ENCODE data around the gene PDE4B. TPM values are rescaled to one million over a fixed set of nuclear protein-coding genes. Genes with fewer than 3 reads are reported as not detected.
"Not testable (repeated sequence)": the region's sequence is repeated elsewhere in the genome, so short reads cannot be mapped to it uniquely, and the experiment has no call there.

PDE4B gene
- total RNA-seq, 2 donors from 2014 or later: 14.0 to 17.1 TPM

DNA sequence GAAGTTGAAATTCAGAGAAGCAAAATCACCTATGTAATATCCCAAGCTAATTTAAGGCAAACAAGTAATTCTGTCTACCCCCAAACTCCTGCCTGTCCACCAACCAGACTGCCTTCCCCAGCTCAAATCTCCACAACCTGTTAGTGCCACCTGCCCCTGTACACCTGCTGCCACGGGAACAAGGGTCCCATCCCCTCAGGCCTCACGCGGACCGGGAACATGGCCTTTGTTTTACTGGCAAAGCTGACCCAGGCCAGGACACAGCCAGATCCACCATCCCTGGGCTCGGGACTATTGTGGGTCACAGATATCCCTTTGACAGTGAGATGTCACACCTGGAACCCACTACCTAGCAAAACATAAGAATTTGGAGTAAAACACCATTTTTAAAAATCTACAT, 601.9 kb downstream of the PDE4B start:
- DNase-seq (ENCODE audit: low spot score): no peak
- intact Hi-C loops (cut with DNase I): loop anchor here in 1 of 2 donors (10.0 kb wide), 1 partner anchor 50 kb away; no protein-coding TSS in a partner anchor

DNA sequence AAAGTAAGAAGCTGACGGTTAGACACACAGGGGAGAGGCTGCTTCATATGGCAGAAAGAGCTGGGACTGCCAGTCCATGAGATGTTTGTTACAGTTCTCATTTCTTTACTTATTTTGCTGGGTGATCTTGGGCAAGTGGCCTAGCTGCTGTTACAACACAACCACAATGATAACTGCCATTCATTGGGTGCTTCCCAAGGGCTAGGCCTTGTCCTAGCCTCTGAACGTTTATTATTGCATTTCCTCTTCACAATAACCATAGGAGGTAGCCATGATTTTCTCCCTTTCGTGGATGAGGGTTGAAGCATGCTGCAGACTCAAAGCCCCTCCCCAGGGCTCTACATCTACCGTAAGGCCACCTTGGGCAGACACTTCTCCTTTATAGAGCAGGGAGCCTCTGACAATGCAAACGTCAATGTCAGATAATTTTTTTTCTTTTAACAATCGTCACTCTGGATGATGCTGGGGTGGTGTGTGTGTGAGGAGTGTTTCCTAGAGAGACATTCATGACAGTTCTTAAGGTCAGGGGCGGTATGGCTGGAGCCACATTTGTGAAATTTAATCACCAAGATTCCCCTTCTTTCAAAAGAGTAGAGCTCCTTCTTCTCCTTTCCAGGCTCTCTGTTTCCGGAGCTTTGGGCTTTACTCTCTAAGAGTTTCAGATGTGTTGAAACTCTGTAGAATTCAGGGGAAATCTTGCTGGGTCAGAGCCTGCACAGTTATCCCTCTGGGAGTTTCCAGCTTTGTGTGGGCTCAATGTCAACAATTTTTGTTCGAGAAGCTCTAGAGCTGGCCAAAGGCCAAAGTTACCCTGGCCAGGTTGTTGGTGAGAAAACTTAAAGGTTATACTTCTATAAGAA, 602.7 kb downstream of the PDE4B start:
- intact Hi-C loops (cut with DNase I): loop anchor here in 1 of 2 donors (10.0 kb wide), 1 partner anchor 49 kb away; no protein-coding TSS in a partner anchor
- no peak for DNase-seq (ENCODE audit: low spot score)

DNA sequence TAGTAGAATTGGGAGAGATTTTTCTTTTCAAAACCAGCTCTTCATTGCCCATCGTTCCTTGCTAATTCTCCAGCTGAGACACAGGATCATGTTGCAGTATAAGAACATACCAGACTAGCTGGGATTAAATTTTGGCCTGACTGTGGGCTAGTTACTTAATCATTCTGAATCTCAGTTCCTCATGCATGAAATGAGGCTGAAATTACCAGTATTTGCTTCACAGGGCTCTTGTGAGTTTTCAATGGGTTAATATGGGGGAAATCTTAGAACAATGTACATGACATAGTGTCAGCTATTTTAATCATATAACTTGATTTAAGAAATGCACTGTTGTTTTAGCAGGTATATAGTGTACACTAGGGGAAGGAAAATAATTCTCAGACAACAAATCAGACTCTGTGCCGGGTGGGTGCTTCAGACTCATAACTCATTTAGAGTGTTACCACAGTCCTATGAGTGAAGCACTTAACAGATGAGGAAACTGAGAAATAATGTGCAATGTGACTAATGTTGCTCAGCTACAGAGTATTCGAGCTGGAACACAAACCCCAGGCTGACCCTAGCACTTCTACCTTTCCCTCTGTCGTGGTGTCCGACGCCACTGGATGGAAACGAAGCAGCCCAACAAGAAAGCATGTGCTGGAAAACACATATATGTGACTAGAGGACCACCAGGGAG, 603.7 kb downstream of the PDE4B start:
- intact Hi-C loops (cut with DNase I): loop anchor here in 1 of 2 donors (10.0 kb wide), 1 partner anchor 48 kb away; no protein-coding TSS in a partner anchor
- DNase-seq (ENCODE audit: low spot score): no peak

DNA sequence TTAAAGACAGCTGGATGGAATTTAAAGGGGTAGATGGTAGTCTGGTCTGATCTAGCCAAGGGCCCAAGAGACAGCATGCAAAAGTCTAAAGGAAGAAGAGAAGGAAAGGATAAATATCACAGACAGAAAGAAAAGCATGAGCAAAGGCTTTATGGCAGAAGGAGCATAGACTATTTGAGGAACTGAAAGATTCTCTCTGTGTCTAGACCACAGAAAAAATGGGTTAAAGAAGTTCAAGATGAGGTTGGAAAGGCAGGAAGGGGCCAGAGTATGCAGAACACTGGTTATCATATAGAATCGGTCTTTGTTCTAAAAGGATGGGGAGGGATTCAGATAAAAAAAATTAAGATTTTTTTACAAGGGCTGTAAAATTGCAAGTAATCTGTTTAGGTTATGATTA, 604.5 kb downstream of the PDE4B start:
- intact Hi-C loops (cut with DNase I): loop anchor here in 1 of 2 donors (10.0 kb wide), 1 partner anchor 48 kb away; no protein-coding TSS in a partner anchor
- DNase-seq (ENCODE audit: low spot score): no peak

DNA sequence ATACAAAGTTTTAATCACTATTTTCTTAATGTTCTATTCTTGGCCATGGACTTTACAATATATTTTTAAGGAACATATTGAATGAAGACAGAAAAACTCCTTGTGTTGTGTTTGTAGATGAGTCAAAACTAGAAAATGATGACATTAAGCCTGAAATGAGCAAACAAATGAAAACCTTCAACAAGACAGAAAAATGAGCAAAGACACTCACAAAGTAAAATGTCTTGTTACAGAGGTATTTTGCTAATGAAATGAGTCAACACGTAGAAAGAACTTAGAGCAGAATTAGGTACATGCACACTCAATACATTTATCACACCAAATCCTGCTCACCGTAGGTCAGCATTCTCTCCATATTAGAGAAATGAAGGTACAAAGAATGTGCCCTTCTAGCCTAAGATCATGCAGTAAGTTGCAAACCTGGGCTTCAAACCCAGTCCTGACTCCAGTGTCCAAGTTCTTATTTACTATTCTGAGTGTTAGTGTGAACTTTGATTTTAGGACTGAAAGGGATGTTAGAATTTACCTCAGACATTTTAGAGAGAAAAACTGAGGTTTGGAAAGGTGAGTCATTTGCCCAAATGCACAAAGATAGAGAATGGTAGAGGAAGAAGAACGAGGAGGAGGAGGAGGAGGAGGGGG, 607.3 kb downstream of the PDE4B start:
- intact Hi-C loops (cut with DNase I): loop anchor here in 1 of 2 donors (10.0 kb wide), 1 partner anchor 45 kb away; no protein-coding TSS in a partner anchor
- no peak for DNase-seq (ENCODE audit: low spot score)

DNA sequence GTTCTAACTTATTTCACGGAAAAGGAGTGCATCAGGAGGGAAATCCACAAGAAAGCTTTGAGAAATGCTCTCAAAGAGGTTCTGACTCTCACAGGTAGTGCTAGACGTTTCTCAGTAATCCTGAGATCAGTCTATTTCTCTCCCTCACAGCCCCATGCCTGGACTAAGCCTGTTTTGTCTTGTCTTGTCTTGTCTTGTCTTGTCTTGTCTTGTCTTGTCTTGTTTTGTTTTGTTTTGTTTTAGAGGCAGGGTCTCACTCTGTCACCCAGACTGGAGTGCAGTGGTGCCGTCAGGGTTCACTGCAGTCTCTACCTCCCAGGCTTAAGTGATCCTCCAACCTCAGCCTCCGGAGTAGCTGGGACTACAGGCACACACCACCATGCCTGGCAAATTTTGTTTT, 608.0 kb downstream of the PDE4B start:
- intact Hi-C loops (cut with DNase I): no loop called here
- no peak for DNase-seq (ENCODE audit: low spot score)

DNA sequence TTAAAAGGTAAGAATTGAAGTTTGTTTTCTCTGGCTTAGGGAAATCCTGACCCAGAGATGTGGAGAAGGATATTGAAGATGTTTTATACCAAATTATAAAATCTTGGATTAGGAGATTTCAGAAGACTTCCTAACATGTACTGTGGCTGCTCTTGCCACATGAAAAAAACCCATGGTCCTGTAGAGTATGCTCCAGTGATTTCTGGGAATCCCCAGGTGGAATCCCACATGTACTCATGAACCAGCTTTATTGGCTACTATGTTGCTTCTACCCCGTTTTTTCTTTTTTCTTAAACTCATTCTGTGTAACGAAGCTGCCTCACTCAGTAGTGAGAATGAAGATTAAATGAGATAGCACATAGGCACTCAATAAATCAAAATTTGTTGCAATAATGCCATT, 608.5 kb downstream of the PDE4B start:
- intact Hi-C loops (cut with DNase I): no loop called here
- DNase-seq (ENCODE audit: low spot score): no peak

DNA sequence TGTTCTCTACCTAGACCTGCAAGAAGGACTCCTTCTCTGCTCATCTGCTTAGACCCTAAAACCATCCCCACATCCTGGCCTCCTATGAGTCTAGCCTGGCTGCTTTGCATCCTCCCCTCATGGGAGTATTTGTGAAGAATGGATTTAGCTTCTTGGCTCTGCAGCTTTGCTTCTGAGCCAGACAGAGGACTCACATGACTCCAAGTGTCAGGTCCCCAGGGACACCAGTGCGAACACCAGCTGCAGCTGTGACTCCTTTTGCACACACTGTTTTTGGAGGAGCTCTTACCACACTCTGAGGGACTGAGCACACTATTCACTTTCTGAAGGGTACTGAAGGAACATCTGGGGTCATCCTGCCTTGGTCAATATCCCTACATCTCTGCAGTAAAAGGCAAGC, 609.5 kb downstream of the PDE4B start:
- intact Hi-C loops (cut with DNase I): no loop called here
- peak; percentile 88 for DNase-seq (ENCODE audit: low spot score)

DNA sequence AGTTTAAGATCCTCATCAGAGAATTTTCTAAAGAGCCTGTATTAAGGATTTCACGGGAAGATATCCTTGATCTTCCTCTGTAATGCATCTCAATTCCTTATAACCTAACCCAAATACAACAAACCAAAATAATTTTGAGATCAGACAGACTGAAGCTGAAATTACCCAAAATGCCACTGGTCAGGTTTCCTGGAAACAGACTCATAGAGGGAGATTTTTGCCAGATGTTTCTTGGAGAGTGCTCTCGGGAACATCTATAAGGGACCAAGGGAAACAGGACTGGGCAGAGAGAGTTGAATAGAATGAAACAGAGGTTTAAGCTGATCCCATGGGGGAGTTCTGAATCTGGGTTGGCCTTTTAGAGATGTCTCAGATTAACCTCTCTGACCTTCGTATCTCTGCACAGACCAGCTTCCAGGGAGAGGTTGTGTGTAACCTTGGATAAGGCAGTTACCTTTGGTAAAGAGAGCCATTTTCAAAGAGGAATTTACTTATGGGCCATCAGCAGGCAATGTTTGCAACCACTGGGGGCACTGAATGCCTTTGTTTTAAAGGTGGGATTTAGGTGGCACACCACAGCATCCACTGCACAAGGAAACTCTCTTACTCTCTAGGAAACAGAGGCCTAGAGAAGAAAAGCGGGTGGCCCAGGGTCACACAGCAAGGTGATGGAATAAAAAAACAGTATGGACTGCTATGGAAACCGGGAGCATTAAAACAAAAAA, 610.5 kb downstream of the PDE4B start:
- DNase-seq (ENCODE audit: low spot score): no peak
- intact Hi-C loops (cut with DNase I): no loop called here

DNA sequence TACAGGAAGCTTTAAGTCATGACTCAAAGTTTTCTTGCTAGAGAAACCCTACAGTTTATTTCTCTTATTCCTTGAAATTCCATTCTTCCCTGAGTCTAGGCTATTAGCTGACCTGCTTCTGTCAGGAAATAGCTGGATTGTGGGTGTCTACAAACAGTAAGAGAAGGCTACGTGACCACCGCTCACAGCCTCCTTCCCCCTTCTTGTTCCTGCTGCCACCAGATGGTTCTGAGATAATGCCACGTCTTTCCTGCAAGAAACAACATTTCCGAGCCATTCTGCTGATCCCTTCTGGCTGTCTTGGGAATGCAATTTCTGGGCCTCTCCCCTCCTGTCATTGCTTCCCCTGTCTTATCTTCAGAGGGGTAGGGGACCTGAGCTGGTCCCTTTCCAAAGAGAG, 612.4 kb downstream of the PDE4B start:
- DNase-seq (ENCODE audit: low spot score): no peak
- intact Hi-C loops (cut with DNase I): no loop called here

DNA sequence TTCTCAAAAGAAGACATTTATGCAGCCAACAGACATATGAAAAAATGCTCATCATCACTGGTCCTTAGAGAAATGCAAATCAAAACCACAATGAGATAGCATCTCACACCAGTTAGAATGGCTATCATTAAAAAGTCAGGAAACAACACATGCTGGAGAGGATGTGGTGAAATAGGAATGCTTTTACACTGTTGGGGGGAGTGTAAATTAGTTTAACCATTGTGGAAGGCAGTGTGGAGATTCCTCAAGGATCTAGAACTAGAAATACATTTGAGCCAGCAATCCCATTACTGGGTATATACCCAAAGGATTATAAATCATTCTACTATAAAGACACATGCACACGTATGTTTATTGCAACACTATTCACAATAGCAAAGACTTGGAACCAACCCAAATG, 618.8 kb downstream of the PDE4B start:
- intact Hi-C loops (cut with DNase I); DNase-seq (ENCODE audit: low spot score): not testable (repeated sequence)

DNA sequence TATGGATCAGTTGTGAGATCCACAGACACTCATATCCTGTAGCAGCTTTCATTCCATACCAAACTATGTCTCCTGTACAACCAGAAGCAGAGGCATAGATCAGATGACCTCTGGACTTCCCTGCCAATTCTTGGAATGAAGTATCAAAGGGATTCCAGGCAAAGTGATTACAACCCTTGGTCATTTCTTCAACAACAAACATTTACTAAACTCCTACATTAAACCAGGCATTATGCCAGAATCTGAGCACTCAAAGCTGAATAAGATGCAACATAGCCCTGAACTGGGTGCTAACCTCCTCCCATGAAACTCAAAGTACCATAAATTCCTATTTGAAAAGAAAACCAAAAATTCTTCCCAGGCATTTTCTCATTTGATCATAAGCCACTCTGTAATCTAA, 620.0 kb downstream of the PDE4B start:
- intact Hi-C loops (cut with DNase I): no loop called here
- no peak for DNase-seq (ENCODE audit: low spot score)

DNA sequence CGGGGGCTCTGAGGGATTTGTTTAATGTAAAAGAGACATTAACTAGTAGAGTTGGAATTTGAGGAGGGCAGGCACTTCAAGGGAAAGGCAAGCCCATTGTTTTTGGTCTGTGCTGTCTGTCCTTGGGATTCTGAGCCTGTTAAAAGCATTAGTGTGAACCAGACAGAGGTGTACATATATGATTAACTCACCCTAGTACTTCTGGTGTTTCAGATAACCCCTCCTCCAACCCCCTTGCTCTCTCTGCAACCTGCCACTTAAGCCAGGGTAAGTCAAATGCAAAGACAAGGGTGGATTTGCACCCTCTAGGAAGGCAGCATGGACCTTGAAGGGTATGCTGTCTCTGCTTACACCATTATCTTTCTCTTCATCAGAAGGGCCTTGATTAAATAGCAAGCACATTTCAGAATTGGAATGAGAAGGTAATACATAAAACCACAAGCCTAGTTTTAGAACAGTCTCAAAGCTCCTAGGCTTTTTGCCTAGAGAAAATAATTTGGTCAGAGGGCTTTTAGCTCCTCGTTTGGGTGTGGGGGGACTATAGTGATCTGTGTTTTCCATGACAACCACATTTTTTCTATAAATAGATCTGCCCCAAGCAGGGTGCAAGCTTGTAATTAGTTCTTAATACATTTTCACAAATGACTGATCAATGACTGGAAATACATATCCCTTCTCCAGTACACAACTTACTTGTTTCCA, 620.6 kb downstream of the PDE4B start:
- intact Hi-C loops (cut with DNase I): no loop called here
- no peak for DNase-seq (ENCODE audit: low spot score)

DNA sequence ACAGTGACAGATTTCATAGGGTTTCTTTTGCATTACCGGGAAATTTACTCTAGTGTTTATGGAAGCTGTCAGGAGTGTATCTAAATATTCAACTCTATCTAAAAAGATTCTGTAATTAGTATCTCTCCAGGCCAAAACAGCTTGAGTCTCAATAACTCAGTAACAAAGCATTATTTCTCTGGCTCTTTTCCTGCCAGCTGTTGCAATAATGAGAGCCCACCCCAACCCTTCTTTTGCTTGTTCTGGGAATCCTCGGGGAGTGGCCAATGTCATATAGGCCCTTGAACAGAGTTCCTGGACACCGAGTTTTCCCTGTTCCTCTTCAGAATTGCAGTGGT, 621.1 kb downstream of the PDE4B start:
- DNase-seq (ENCODE audit: low spot score): no peak
- intact Hi-C loops (cut with DNase I): no loop called here

DNA sequence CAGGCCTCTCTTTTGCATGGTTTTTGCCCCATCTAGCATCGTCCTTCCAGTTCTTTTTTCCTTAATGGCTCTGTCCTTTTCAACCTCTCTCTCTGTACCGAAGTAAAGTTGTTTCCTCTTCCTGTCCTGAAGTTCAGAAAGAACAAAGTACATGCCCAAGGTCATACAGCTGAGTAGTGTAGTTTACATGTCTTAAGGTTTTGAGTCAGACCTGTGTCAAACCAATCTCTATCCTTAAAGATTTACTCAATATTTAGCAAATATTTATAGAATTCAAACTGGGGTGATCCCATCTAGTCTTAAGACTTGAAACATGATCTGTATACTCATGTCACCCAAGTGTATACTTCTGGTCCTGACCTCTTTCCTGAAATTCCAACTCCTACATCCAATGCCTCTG, 622.6 kb downstream of the PDE4B start:
- intact Hi-C loops (cut with DNase I): no loop called here
- no peak for DNase-seq (ENCODE audit: low spot score)

DNA sequence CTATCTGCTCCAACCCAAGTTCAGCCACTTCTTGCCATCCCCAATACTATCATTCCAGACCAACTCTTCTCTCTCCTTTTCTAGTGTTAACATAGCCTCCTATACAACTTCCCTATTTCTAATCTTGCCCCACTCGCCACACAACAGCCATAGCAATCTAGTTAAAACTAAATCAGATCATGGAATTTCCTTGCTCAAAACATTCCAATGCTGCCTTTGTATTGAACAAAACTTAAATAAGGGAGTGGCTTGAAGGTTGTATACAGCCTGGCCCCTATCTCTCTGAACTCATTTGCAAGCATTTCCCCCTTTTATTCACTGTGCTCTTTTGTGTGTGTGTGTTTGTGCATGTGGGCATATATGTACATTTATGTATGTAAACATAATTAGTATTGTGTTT, 623.2 kb downstream of the PDE4B start:
- DNase-seq (ENCODE audit: low spot score): no peak
- intact Hi-C loops (cut with DNase I): no loop called here

DNA sequence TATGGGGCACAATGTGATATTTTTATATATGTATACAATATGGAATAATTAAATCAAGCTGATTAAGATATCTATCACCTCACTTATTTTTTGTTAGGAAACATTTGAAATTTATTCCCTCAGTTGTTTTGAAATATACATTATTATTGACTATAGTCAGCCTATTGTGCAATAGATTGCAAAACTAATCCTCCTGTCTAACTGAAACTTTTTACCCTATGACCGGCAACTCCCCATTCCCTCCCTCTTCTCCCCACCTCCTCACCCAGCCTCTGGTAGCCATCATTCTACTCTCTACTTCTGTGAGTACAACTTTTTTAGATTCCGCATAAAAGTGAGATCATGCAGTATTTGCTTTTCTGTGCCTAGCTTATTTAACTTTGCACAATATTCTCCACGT, 623.6 kb downstream of the PDE4B start:
- DNase-seq (ENCODE audit: low spot score): no peak
- intact Hi-C loops (cut with DNase I): no loop called here

DNA sequence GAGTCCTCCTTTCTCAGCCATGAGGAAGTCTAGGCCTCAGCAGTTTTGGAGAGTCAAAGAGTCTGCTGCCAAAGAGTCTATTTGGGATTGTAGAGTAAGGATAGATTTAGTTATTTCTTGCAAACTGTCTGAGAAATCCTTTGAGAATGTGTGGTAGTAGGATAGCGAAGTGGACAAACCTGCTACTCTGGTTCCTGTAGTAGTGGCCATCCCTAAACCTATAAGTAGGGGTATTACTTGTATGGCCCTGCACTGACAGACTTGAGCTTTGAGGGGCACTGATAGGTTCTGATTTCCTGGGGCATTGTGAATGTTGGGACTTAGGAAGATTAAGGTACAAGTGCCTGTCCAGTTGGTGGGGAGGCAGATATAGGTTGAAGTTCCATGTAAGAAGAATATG, 625.3 kb downstream of the PDE4B start:
- no peak for DNase-seq (ENCODE audit: low spot score)
- intact Hi-C loops (cut with DNase I): no loop called here

DNA sequence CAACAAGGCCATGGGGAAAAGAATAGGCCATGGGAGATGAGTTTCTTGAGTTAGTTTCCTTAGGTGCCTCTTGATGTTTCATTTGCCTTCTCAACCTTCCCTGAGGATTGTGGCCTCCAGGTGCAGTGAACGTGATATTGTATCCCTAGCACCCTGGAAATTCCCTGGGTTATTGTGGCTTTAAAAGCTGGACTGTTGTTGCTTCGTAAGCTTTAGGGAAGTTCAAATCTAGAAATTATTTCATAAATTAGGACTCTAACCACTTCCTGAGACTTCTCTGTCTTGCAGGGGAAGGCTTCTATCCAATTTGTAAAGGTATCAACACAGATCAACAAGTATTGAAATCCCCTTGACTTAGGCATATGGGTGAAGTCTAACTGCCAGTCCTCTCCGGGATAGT, 627.5 kb downstream of the PDE4B start:
- DNase-seq (ENCODE audit: low spot score); intact Hi-C loops (cut with DNase I): not testable (repeated sequence)
